Neuron (in vitro differentiated cells): ENCODE measurements around the gene WDR62.

ENCODE experiments used
- H2AFZ ChIP-seq: one replicate; pipeline ENCODE4 v1.6.1; 2013; ENCODE audit warnings: low read depth, mild to moderate bottlenecking, inconsistent platforms, low read length, moderate library complexity
- H3K27me3 ChIP-seq: one replicate; pipeline ENCODE4 v1.6.1; 2013; ENCODE audit warnings: low read length; ENCODE audit not compliant: insufficient read depth
- H3K36me3 ChIP-seq: one replicate; pipeline ENCODE4 v1.6.1; 2013; ENCODE audit warnings: low read length; ENCODE audit not compliant: insufficient read depth
- H3K4me1 ChIP-seq: one replicate; pipeline ENCODE4 v1.6.1; 2013; ENCODE audit warnings: low read length; ENCODE audit not compliant: insufficient read depth
- H3K4me3 ChIP-seq: 2 replicates; pipeline ENCODE4 v1.5.1; 2013; ENCODE audit warnings: mild to moderate bottlenecking, low read length, moderate library complexity
- H3K9me3 ChIP-seq: one replicate; pipeline ENCODE4 v1.6.1; 2013; ENCODE audit warnings: low read length

The WDR62 gene

GRCh38 chr19:36097036-36097435 is 42.3 kb downstream of the WDR62 start:
- Histone ChIP-seq H3K36me3 (peaks cover 54% of the 10 kb centered on the region), H3K4me3 (no peak overlapping the region), H3K27me3 (no peaks in the 10 kb centered on the region), H3K9me3 (no peaks in the 10 kb centered on the region), H3K4me1 (peaks cover 2% of the 10 kb centered on the region), H2AFZ (no peak overlapping the region)

GRCh38 chr19:36099166-36099785 is 44.6 kb downstream of the WDR62 start:
- Histone ChIP-seq H2AFZ (no peak overlapping the region), H3K27me3 (no peaks in the 10 kb centered on the region), H3K4me1 (peaks cover 2% of the 10 kb centered on the region), H3K36me3 (peaks cover 60% of the 10 kb centered on the region), H3K9me3 (no peaks in the 10 kb centered on the region), H3K4me3 (no peak overlapping the region)

GRCh38 chr19:36100476-36100875 is 45.8 kb downstream of the WDR62 start:
- peaks cover 2% of the 10 kb centered on the region for H3K4me1 ChIP-seq
- H2AFZ ChIP-seq: no peak overlapping the region
- no peak overlapping the region for H3K4me3 ChIP-seq
- H3K27me3 ChIP-seq: no peaks in the 10 kb centered on the region
- peaks cover 64% of the 10 kb centered on the region for H3K36me3 ChIP-seq
- H3K9me3 ChIP-seq: no peaks in the 10 kb centered on the region

- no peak overlapping the region for H3K4me3 ChIP-seq
- H3K27me3 ChIP-seq: no peaks in the 10 kb centered on the region
- H3K9me3 ChIP-seq: no peaks in the 10 kb centered on the region
- H2AFZ ChIP-seq: no peak overlapping the region
- peaks cover 62% of the 10 kb centered on the region for H3K36me3 ChIP-seq
- H3K4me1 ChIP-seq: peaks cover 2% of the 10 kb centered on the region
Measured at GRCh38 chr19:36101550-36102327, 47.0 kb downstream of the WDR62 start.

GRCh38 chr19:36103040-36103626 is 48.4 kb downstream of the WDR62 start:
- H3K4me1 ChIP-seq: no peaks in the 10 kb centered on the region
- no peaks in the 10 kb centered on the region for H3K27me3 ChIP-seq
- H3K9me3 ChIP-seq: no peaks in the 10 kb centered on the region
- H3K4me3 ChIP-seq: no peak overlapping the region
- H2AFZ ChIP-seq: no peak overlapping the region
- peaks cover 53% of the 10 kb centered on the region for H3K36me3 ChIP-seq

- Histone ChIP-seq H3K4me3 (no peak overlapping the region), H3K36me3 (peaks cover 53% of the 10 kb centered on the region), H3K4me1 (no peaks in the 10 kb centered on the region), H3K27me3 (no peaks in the 10 kb centered on the region), H3K9me3 (no peaks in the 10 kb centered on the region), H2AFZ (no peak overlapping the region)
Measured at GRCh38 chr19:36103842-36104552, 49.3 kb downstream of the WDR62 start.

- no peaks in the 10 kb centered on the region for H3K9me3 ChIP-seq
- no peaks in the 10 kb centered on the region for H3K4me1 ChIP-seq
- H2AFZ ChIP-seq: no peak overlapping the region
- H3K36me3 ChIP-seq: peaks cover 43% of the 10 kb centered on the region
- H3K4me3 ChIP-seq: no peak overlapping the region
- H3K27me3 ChIP-seq: no peaks in the 10 kb centered on the region
Measured at GRCh38 chr19:36106441-36106840, 51.7 kb downstream of the WDR62 start.

- H3K4me3 ChIP-seq: no peak overlapping the region
- H3K36me3 ChIP-seq: peaks cover 40% of the 10 kb centered on the region
- H2AFZ ChIP-seq: no peak overlapping the region
- H3K4me1 ChIP-seq: no peaks in the 10 kb centered on the region
- no peaks in the 10 kb centered on the region for H3K9me3 ChIP-seq
- H3K27me3 ChIP-seq: no peaks in the 10 kb centered on the region
Measured at GRCh38 chr19:36106991-36107390, 52.3 kb downstream of the WDR62 start.

- Histone ChIP-seq H3K27me3 (no peaks in the 10 kb centered on the region), H3K9me3 (no peaks in the 10 kb centered on the region), H3K4me1 (peaks cover 6% of the 10 kb centered on the region), H3K4me3 (no peak overlapping the region), H3K36me3 (peaks cover 38% of the 10 kb centered on the region), H2AFZ (no peak overlapping the region)
Measured at GRCh38 chr19:36108684-36109083, 54.0 kb downstream of the WDR62 start.

GRCh38 chr19:36110487-36111199 is 55.9 kb downstream of the WDR62 start, which contains the start of gene OVOL3:
TSS of gene OVOL3 (plus strand) at chr19:36111143. CDS start at chr19:36111203, 60 bp downstream.
- Histone ChIP-seq H3K4me1 (peaks cover 15% of the 10 kb centered on the region), H3K9me3 (no peaks in the 10 kb centered on the region), H3K4me3 (no peak within 1 kb of the TSS), H3K36me3 (peaks cover 21% of the 10 kb centered on the region), H2AFZ (no peak within 1 kb of the TSS), H3K27me3 (no peaks in the 10 kb centered on the region)

GRCh38 chr19:36111200-36111539 is 56.5 kb downstream of the WDR62 start:
- H3K4me3 ChIP-seq: no peak overlapping the region
- no peaks in the 10 kb centered on the region for H3K9me3 ChIP-seq
- H3K36me3 ChIP-seq: peaks cover 22% of the 10 kb centered on the region
- peaks cover 19% of the 10 kb centered on the region for H3K4me1 ChIP-seq
- H2AFZ ChIP-seq: no peak overlapping the region
- no peaks in the 10 kb centered on the region for H3K27me3 ChIP-seq

GRCh38 chr19:36112678-36113077 is 58.0 kb downstream of the WDR62 start:
- H3K27me3 ChIP-seq: no peaks in the 10 kb centered on the region
- peaks cover 31% of the 10 kb centered on the region for H3K36me3 ChIP-seq
- H3K4me3 ChIP-seq: no peak overlapping the region
- H3K4me1 ChIP-seq: peaks cover 24% of the 10 kb centered on the region
- no peak overlapping the region for H2AFZ ChIP-seq
- H3K9me3 ChIP-seq: no peaks in the 10 kb centered on the region
